B cell (primary cell): ENCODE data around the gene SEMA6A.

Experiments
- CTCF ChIP-seq: fragments of 200-600 bp; IDR thresholded peaks from one replicate; pipeline ENCODE4 v1.8.0; 2022; ENCODE audit warnings: antibody characterized with exemption, mild to moderate bottlenecking
- EZH2 ChIP-seq: IDR thresholded peaks from 2 replicates; pipeline ENCODE4 v1.6.1; 2012; ENCODE audit warnings: borderline replicate concordance, low read depth, mild to moderate bottlenecking, moderate library complexity, low read length; ENCODE audit not compliant: insufficient read depth, poor library complexity, severe bottlenecking

- TF ChIP-seq CTCF (no peak), EZH2 (no peak)
These were observed 27.9 kb downstream of the SEMA6A start for GRCh38 chr5:116546743-116547124.
